Inflammatory macrophage (primary cell): ENCODE data around the gene CEACAM5.
"Not testable (repeated sequence)": the region's sequence is repeated elsewhere in the genome, so short reads cannot be mapped to it uniquely, and the experiment has no call there.

ENCODE experiments used
- DNase-seq, 2 donors: peaks; one replicate each; pipeline ENCODE4 v3.0.0-alpha.2; 2020 to 2022

Gene CEACAM5

GRCh38 chr19:41700381-41701195, 7.8 kb upstream of the CEACAM5 start:
- DNase-seq, result no peak

GRCh38 chr19:41701401-41702075, 6.9 kb upstream of the CEACAM5 start:
- DNase-seq, result peak in 1 of 2 donors; percentile 30

- no peak for DNase-seq
Measured at GRCh38 chr19:41702171-41702651, 6.2 kb upstream of the CEACAM5 start.

DNA sequence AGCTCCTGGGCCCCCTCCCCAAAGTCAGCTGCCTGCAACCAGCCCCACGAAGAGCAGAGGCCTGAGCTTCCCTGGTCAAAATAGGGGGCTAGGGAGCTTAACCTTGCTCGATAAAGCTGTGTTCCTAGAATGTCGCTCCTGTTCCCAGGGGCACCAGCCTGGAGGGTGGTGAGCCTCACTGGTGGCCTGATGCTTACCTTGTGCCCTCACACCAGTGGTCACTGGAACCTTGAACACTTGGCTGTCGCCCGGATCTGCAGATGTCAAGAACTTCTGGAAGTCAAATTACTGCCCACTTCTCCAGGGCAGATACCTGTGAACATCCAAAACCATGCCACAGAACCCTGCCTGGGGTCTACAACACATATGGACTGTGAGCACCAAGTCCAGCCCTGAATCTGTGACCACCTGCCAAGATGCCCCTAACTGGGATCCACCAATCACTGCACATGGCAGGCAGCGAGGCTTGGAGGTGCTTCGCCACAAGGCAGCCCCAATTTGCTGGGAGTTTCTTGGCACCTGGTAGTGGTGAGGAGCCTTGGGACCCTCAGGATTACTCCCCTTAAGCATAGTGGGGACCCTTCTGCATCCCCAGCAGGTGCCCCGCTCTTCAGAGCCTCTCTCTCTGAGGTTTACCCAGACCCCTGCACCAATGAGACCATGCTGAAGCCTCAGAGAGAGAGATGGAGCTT, 4.7 kb upstream of the CEACAM5 start:
- no peak for DNase-seq

GRCh38 chr19:41705393-41706174, 2.8 kb upstream of the CEACAM5 start:
- DNase-seq, result peak in 1 of 2 donors; percentile 38

- DNase-seq, result peak; percentile 55 to 60
Measured at GRCh38 chr19:41706741-41707501, 1.5 kb upstream of the CEACAM5 start.

GRCh38 chr19:41707502-41707812, 969 bp upstream of the CEACAM5 start:
- no peak for DNase-seq

DNA sequence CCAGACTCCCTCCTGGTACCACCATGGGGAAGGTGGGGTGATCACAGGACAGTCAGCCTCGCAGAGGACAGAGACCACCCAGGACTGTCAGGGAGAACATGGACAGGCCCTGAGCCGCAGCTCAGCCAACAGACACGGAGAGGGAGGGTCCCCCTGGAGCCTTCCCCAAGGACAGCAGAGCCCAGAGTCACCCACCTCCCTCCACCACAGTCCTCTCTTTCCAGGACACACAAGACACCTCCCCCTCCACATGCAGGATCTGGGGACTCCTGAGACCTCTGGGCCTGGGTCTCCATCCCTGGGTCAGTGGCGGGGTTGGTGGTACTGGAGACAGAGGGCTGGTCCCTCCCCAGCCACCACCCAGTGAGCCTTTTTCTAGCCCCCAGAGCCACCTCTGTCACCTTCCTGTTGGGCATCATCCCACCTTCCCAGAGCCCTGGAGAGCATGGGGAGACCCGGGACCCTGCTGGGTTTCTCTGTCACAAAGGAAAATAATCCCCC, 505 bp upstream of the CEACAM5 start:
- DNase-seq, result no peak

- DNase-seq, result not testable (repeated sequence)
Measured at GRCh38 chr19:41709516-41709915, 1.1 kb downstream of the CEACAM5 start.

- no peak for DNase-seq
Measured at GRCh38 chr19:41709951-41710645, 1.7 kb downstream of the CEACAM5 start.

- DNase-seq, result no peak
Measured at GRCh38 chr19:41711376-41712261, 3.2 kb downstream of the CEACAM5 start.

- DNase-seq, result no peak
Measured at GRCh38 chr19:41714598-41714997, 6.2 kb downstream of the CEACAM5 start.

GRCh38 chr19:41718761-41719160, 10.3 kb downstream of the CEACAM5 start:
- DNase-seq, result no peak

DNA sequence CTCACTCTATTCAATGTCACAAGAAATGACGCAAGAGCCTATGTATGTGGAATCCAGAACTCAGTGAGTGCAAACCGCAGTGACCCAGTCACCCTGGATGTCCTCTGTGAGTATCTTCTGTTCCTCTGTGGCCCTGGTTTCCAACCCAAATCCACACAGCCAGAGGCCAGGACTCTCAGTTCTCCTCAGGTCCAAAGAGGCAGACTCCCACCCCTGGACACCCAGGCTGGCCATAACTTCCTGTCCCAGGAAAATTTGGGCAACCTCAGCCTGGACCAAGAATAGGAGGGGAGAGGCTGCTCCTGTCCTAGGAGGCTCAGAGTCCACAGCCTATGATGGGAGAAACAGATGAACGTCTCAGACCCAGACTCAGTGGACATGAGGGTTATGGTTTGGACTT, 11.7 kb downstream of the CEACAM5 start:
- no peak for DNase-seq

DNA sequence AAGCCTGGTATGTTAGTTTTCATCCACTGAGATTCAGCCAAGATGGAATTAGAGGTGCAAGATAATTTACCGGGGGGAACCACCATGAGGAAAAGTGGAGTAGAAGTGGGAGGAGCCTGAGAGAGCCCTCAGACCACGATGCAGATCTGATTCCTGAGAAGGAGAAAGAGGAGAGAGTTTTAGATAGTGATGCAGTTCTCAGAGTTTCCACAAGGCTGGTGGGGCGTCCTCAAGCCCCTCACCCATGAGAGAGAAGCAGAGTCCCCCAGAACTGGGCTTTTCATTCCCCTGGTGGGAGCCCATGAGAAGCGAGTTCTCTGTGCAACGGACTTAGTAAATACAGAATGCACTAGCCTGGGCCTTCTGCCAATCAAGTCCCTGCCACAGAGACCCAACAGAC, 18.1 kb downstream of the CEACAM5 start:
- DNase-seq, result no peak

- DNase-seq, result no peak
Measured at GRCh38 chr19:41734156-41734555, 25.7 kb downstream of the CEACAM5 start.

DNA sequence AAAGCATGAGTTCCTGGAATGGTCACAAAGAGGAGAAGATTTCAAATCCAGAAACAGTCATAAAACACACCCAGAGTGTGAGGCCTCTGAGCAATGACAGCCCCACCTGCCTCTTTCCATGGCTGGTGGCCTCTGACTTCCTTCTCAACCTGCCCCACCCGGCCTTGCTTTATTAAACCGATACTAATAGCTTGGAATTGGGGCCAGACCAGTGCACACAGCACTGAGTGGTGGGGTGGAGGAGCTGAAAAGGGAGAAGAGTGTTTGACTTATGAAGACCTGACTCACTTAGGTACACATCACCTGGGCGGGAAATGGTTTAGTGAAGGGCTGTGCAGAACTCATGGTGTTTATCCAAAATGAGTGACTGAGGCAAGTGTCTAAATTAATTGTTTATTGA, 26.2 kb downstream of the CEACAM5 start:
- DNase-seq, result no peak

GRCh38 chr19:41735071-41735600, 26.7 kb downstream of the CEACAM5 start:
- DNase-seq, result no peak

DNA sequence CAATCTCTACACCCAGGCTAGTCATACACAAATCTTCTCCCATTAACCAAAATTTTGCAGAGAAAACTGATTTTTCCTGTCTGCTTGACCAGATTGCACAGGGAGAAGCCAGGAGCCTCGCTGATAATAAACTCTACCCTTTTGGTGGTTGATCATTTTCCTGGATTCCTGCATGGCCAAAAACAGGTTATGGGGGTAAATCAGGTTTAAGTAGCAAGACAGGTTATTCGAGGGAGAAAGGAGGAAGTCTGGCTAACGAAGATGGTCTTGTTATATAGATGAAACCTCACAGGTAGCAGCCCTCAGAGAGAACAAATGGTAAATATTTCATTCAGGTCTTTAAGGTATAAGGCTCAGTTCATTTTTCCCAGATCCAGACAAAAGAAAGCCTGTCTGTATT, 30.9 kb downstream of the CEACAM5 start:
- DNase-seq, result no peak
